ENCODE measurements around the gene OXSM. TPM values are rescaled to one million over a fixed set of nuclear protein-coding genes. Genes with fewer than 3 reads are reported as not detected.
A peak's percentile ranks its signal among the peaks of the same experiment; 100 is the strongest.

Gene OXSM
- total and polyA plus RNA-seq, 10 of the 15 experiments (the other 5 are each of a cell fraction or from before 2014, with no cell fraction given) = 12.9 to 37.5 (median 22.1) TPM

DNA sequence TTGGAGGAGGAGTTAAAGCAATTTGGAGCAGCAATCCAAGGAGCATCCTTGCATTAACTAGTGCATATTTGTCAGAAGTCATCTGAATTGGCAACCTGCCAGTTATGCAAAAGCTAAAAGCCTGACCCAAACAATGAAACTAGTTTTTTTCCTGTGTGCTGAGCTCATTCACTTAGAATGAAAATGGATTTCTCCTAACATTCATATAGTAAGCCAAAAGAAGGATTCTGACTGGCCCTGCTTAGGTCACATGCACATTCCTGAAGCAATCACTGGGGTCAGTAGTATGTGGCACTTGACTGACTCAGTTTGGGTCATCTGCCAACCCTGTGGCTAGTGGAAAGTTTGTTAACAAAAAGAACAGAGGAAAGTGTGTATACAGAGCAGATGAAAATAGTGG lies 30.5 kb downstream of the OXSM start:
- H3K9ac ChIP-seq (ENCODE audit: control insufficient read depth, insufficient read depth, low read length) = no peak overlapping the region
- no peaks in the 10 kb centered on the region for H3K27me3 ChIP-seq (replicated peaks in 1 of 2; ENCODE audit: control insufficient read depth in 2 of 2, insufficient read depth in 2 of 2, low read length in 1 of 2)
- RAD21 ChIA-PET (ENCODE audit: unreplicated experiment) = no interaction called here
- intact Hi-C loops (cut with micrococcal nuclease; ENCODE audit: unreplicated experiment) (no loop called here), in situ Hi-C loops (cut with MboI) (no loop called here)
- no peak overlapping the region for H3K27ac ChIP-seq (ENCODE audit: control insufficient read depth, insufficient read depth)
- no peaks in the 10 kb centered on the region for H3K36me3 ChIP-seq (ENCODE audit: control insufficient read depth in 2 of 2, insufficient read depth in 2 of 2, low read length in 1 of 2)
- ATAC-seq (peak; percentile 23; the same call in 2 of the 3 replicates), FAIRE-seq (no peak), DNase-seq (ENCODE audit: low read depth, low spot score) (no peak)
- no peaks in the 10 kb centered on the region for H4K20me1 ChIP-seq (ENCODE audit: control insufficient read depth, insufficient read depth)
- no peak overlapping the region for H3K4me2 ChIP-seq (ENCODE audit: control insufficient read depth, insufficient read depth)
- H3K79me2 ChIP-seq (ENCODE audit: control insufficient read depth, insufficient read depth, low read length) = no peaks in the 10 kb centered on the region
- POLR2A ChIA-PET = interaction anchor here (0.9 kb wide), 1 partner anchor 30 kb away, joined by 3 read pairs; no protein-coding TSS in a partner anchor
- TF ChIP-seq PAX5 (IDR thresholded peaks at IDR 0.05; ENCODE audit: borderline replicate concordance, low read depth, low read length) (no peak), CBFB (IDR thresholded peaks at IDR 0.05; ENCODE audit: low read depth) (no peak)
- CTCF ChIA-PET = interaction anchor here (0.8 to 1.2 kb wide), 3 partner anchors 11 to 25 kb away, joined by 3 to 4 read pairs (median 3); no protein-coding TSS in a partner anchor
- BruUV-seq (replicated peaks) = no TSS peak
- SMC1A ChIA-PET (ENCODE audit: uncharacterized antibody, unreplicated experiment) = interaction anchor here (0.6 to 1.0 kb wide), 2 partner anchors 154 to 339 kb away, joined by 3 read pairs; no protein-coding TSS in a partner anchor
- no peak overlapping the region for H3K4me3 ChIP-seq
- peaks cover 3% of the 10 kb centered on the region; the same call in 1 of the 2 replicates for H3K4me1 ChIP-seq (ENCODE audit: control insufficient read depth, insufficient read depth, low read length)
- no peaks in the 10 kb centered on the region for H3K9me3 ChIP-seq (replicated peaks; ENCODE audit: control insufficient read depth, insufficient read depth, low read length)
- H2AFZ ChIP-seq (ENCODE audit: control insufficient read depth, low read depth, low read length) = no peak overlapping the region

DNA sequence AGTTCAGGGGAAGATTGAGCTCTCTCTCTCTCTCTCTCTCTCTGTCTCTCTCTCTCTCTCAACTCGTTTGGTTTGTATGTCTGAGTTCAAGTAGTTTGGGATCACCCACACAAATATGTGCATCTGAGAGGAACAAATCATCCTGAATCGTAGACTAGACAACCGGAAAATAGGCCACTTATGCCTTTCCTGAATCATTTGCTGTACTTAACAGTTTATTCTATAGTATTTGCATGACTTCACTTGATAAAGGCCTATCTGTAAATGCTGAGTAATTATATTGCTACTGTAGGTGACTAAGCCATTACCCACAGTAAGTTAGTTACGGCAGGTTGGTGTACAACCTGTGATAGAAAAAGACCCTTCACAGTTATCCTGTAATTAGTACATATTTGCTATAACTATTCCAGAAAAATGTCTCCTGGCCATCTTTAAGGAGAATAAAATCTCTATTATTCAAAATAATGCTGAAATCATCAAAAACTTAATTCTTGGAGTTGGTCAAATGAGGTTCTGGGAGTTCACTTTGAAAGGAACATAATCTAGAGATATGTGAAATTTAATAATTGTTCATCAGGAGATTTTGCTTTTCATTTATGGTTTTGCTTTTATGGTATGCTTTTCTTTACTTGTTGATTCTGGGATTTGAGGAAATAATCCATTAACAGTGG lies 31.1 kb downstream of the OXSM start:
- RAD21 ChIA-PET (ENCODE audit: unreplicated experiment) = no interaction called here
- Histone ChIP-seq H4K20me1 (ENCODE audit: control insufficient read depth, insufficient read depth) (no peaks in the 10 kb centered on the region), H3K4me1 (ENCODE audit: control insufficient read depth, insufficient read depth, low read length) (peaks cover 3% of the 10 kb centered on the region; the same call in 1 of the 2 replicates), H3K9ac (ENCODE audit: control insufficient read depth, insufficient read depth, low read length) (no peak overlapping the region), H3K4me2 (ENCODE audit: control insufficient read depth, insufficient read depth) (no peak overlapping the region), H3K9me3 (replicated peaks; ENCODE audit: control insufficient read depth, insufficient read depth, low read length) (no peaks in the 10 kb centered on the region), H2AFZ (ENCODE audit: control insufficient read depth, low read depth, low read length) (no peak overlapping the region), H3K4me3 (no peak overlapping the region), H3K27ac (ENCODE audit: control insufficient read depth, insufficient read depth) (no peak overlapping the region), H3K36me3 (ENCODE audit: control insufficient read depth in 2 of 2, insufficient read depth in 2 of 2, low read length in 1 of 2) (no peaks in the 10 kb centered on the region), H3K27me3 (replicated peaks in 1 of 2; ENCODE audit: control insufficient read depth in 2 of 2, insufficient read depth in 2 of 2, low read length in 1 of 2) (no peaks in the 10 kb centered on the region), H3K79me2 (ENCODE audit: control insufficient read depth, insufficient read depth, low read length) (no peaks in the 10 kb centered on the region)
- SMC1A ChIA-PET (ENCODE audit: uncharacterized antibody, unreplicated experiment) = interaction anchor here (1.4 kb wide), 1 partner anchor 28 kb away, joined by 3 read pairs; no protein-coding TSS in a partner anchor
- POLR2A ChIA-PET = interaction anchor here (0.9 kb wide), 1 partner anchor 30 kb away, joined by 3 read pairs; no protein-coding TSS in a partner anchor
- in situ Hi-C loops (cut with MboI) (no loop called here), intact Hi-C loops (cut with micrococcal nuclease; ENCODE audit: unreplicated experiment) (no loop called here)
- no TSS peak for BruUV-seq (replicated peaks)
- ATAC-seq (no peak), DNase-seq (ENCODE audit: low read depth, low spot score) (no peak), FAIRE-seq (no peak)
- 71% methylated on average over 4 of the region's 4 CpGs for WGBS (ENCODE audit: insufficient coverage, insufficient replicate concordance, low lambda C conversion rate, missing lambda C conversion rate)
- CTCF ChIA-PET = interaction anchor here (0.5 to 1.2 kb wide), 3 partner anchors 22 to 35 kb away, joined by 3 to 4 read pairs (median 3); no protein-coding TSS in a partner anchor
- TF ChIP-seq TCF7 (IDR thresholded peaks at IDR 0.05; ENCODE audit: borderline replicate concordance) (no peak), IKZF2 (IDR thresholded peaks at IDR 0.05) (no peak), EP300 (IDR thresholded peaks at IDR 0.05; ENCODE audit: borderline replicate concordance in 1 of 2, control insufficient read depth in 1 of 2, low read depth in 2 of 2, low read length in 2 of 2) (no peak), KAT2A (conservative IDR thresholded peaks at IDR 0.05; ENCODE audit: control insufficient read depth, low read depth, low read length) (no peak), RUNX3 (IDR thresholded peaks at IDR 0.05; ENCODE audit: low read length) (no peak), SMAD1 (IDR thresholded peaks at IDR 0.05; ENCODE audit: low read depth, partially characterized antibody) (no peak), KLF5 (IDR thresholded peaks at IDR 0.05; ENCODE audit: partially characterized antibody) (no peak), EED (IDR thresholded peaks at IDR 0.05; ENCODE audit: low read depth) (no peak)
- TF ChIP-seq, protein P1, sequence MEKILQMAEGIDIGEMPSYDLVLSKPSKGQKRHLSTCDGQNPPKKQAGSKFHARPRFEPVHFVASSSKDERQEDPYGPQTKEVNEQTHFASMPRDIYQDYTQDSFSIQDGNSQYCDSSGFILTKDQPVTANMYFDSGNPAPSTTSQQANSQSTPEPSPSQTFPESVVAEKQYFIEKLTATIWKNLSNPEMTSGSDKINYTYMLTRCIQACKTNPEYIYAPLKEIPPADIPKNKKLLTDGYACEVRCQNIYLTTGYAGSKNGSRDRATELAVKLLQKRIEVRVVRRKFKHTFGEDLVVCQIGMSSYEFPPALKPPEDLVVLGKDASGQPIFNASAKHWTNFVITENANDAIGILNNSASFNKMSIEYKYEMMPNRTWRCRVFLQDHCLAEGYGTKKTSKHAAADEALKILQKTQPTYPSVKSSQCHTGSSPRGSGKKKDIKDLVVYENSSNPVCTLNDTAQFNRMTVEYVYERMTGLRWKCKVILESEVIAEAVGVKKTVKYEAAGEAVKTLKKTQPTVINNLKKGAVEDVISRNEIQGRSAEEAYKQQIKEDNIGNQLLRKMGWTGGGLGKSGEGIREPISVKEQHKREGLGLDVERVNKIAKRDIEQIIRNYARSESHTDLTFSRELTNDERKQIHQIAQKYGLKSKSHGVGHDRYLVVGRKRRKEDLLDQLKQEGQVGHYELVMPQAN (conservative IDR thresholded peaks at IDR 0.05) = no peak
- TF ChIP-seq, protein P2, sequence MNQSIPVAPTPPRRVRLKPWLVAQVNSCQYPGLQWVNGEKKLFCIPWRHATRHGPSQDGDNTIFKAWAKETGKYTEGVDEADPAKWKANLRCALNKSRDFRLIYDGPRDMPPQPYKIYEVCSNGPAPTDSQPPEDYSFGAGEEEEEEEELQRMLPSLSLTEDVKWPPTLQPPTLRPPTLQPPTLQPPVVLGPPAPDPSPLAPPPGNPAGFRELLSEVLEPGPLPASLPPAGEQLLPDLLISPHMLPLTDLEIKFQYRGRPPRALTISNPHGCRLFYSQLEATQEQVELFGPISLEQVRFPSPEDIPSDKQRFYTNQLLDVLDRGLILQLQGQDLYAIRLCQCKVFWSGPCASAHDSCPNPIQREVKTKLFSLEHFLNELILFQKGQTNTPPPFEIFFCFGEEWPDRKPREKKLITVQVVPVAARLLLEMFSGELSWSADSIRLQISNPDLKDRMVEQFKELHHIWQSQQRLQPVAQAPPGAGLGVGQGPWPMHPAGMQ (IDR thresholded peaks at IDR 0.05; ENCODE audit: borderline replicate concordance) = no peak
- TF ChIP-seq, protein P3, sequence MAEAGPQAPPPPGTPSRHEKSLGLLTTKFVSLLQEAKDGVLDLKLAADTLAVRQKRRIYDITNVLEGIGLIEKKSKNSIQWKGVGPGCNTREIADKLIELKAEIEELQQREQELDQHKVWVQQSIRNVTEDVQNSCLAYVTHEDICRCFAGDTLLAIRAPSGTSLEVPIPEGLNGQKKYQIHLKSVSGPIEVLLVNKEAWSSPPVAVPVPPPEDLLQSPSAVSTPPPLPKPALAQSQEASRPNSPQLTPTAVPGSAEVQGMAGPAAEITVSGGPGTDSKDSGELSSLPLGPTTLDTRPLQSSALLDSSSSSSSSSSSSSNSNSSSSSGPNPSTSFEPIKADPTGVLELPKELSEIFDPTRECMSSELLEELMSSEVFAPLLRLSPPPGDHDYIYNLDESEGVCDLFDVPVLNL (IDR thresholded peaks at IDR 0.05; ENCODE audit: low read depth, low read length) = no peak
